ENCODE results near the gene USP20. TPM values are rescaled to one million over a fixed set of nuclear protein-coding genes. Genes with fewer than 3 reads are reported as not detected.
A peak's percentile ranks its signal among the peaks of the same experiment; 100 is the strongest.

Gene USP20
- total RNA-seq, 1 donor = 10.5 TPM

GRCh38 chr9:129866394-129867135, 31.3 kb downstream of the USP20 start:
- no peak overlapping the region for H2AFZ ChIP-seq (ENCODE audit: low read length)
- H3K9me3 ChIP-seq (ENCODE audit: low read depth, low read length) = no peaks in the 10 kb centered on the region
- H3K27ac ChIP-seq (ENCODE audit: low read depth, low read length) = no peak overlapping the region
- TF ChIP-seq CTCF (IDR thresholded peaks at IDR 0.05; ENCODE audit: extremely low read depth, low read depth, low read length) = no peak
- no peak overlapping the region for H3K4me2 ChIP-seq (ENCODE audit: insufficient read depth, low read length)
- no peaks in the 10 kb centered on the region for H3K79me2 ChIP-seq (ENCODE audit: insufficient read depth, low read length)
- DNase-seq (ENCODE audit: insufficient read length, low spot score, missing footprints) = peak; percentile 74
- no peaks in the 10 kb centered on the region for H3K27me3 ChIP-seq (ENCODE audit: insufficient read depth, low read length)
- no peaks in the 10 kb centered on the region for H3K4me1 ChIP-seq (ENCODE audit: insufficient read depth, low read length)
- H4K20me1 ChIP-seq (ENCODE audit: insufficient read depth, low read length) = no peaks in the 10 kb centered on the region
- H3K4me3 ChIP-seq (ENCODE audit: insufficient read depth, low read length) = no peak overlapping the region
- peaks cover 33% of the 10 kb centered on the region for H3K36me3 ChIP-seq (ENCODE audit: insufficient read depth, low read length)

- peak; percentile 75 for DNase-seq (ENCODE audit: insufficient read length, low spot score, missing footprints)
- Histone ChIP-seq H4K20me1 (ENCODE audit: insufficient read depth, low read length) (no peaks in the 10 kb centered on the region), H2AFZ (ENCODE audit: low read length) (no peak overlapping the region), H3K4me1 (ENCODE audit: insufficient read depth, low read length) (no peaks in the 10 kb centered on the region), H3K79me2 (ENCODE audit: insufficient read depth, low read length) (no peaks in the 10 kb centered on the region), H3K27me3 (ENCODE audit: insufficient read depth, low read length) (no peaks in the 10 kb centered on the region), H3K4me2 (ENCODE audit: insufficient read depth, low read length) (no peak overlapping the region), H3K36me3 (ENCODE audit: insufficient read depth, low read length) (peaks cover 27% of the 10 kb centered on the region), H3K27ac (ENCODE audit: low read depth, low read length) (no peak overlapping the region), H3K9me3 (ENCODE audit: low read depth, low read length) (no peaks in the 10 kb centered on the region), H3K4me3 (ENCODE audit: insufficient read depth, low read length) (no peak overlapping the region)
- TF ChIP-seq CTCF (IDR thresholded peaks at IDR 0.05; ENCODE audit: extremely low read depth, low read depth, low read length) = no peak
These were observed 32.1 kb downstream of the USP20 start for GRCh38 chr9:129867136-129868022.

GRCh38 chr9:129868023-129868871, 33.0 kb downstream of the USP20 start:
- Histone ChIP-seq H4K20me1 (ENCODE audit: insufficient read depth, low read length) (no peaks in the 10 kb centered on the region), H3K9me3 (ENCODE audit: low read depth, low read length) (no peaks in the 10 kb centered on the region), H3K79me2 (ENCODE audit: insufficient read depth, low read length) (no peaks in the 10 kb centered on the region), H3K4me3 (ENCODE audit: insufficient read depth, low read length) (no peak overlapping the region), H3K27ac (ENCODE audit: low read depth, low read length) (no peak overlapping the region), H2AFZ (ENCODE audit: low read length) (no peak overlapping the region), H3K36me3 (ENCODE audit: insufficient read depth, low read length) (peaks cover 25% of the 10 kb centered on the region), H3K27me3 (ENCODE audit: insufficient read depth, low read length) (no peaks in the 10 kb centered on the region), H3K4me1 (ENCODE audit: insufficient read depth, low read length) (no peaks in the 10 kb centered on the region), H3K4me2 (ENCODE audit: insufficient read depth, low read length) (no peak overlapping the region)
- peak; percentile 57 for DNase-seq (ENCODE audit: insufficient read length, low spot score, missing footprints)
- TF ChIP-seq CTCF (IDR thresholded peaks at IDR 0.05; ENCODE audit: extremely low read depth, low read depth, low read length) = no peak
